HepG2 (cell line): ENCODE data around the gene KCNJ4. TPM values are rescaled to one million over a fixed set of nuclear protein-coding genes. Genes with fewer than 3 reads are reported as not detected.
A peak's percentile ranks its signal among the peaks of the same experiment; 100 is the strongest.

ENCODE experiments used
- ATAC-seq: fragments of 200-7000 bp; cut with Tn5 transposase; 3 replicates; pipeline ENCODE4 v1.9.1; 2020; ENCODE audit warnings: mild to moderate bottlenecking, moderate library complexity
- BruUV-seq: library from RNA; stranded (reverse); fragments of 400-500 nt; replicated peaks from 2 replicates; lab custom pipeline; 2021; lab: Mats Ljungman, UMichigan
- CTCF ChIA-PET: fragments of 300-600 bp; formaldehyde crosslinking; extraction: SDS; loops from one replicate; lab custom pipeline; 2021; ENCODE audit warnings: low total read pairs, inconsistent platforms, low intra/inter-chr PET ratio; lab: Yijun Ruan, JAX
- POLR2A ChIA-PET: fragments of 350-600 bp; sonication (Branson Sonifier 250); formaldehyde crosslinking; loops from one replicate; lab custom pipeline; 2020; ENCODE audit warnings: antibody characterized with exemption, inconsistent platforms; lab: Yijun Ruan, JAX
- DNase-seq: peaks from one replicate; pipeline ENCODE4 v3.0.0-alpha.2; 2015; ENCODE audit warnings: low spot score
- FAIRE-seq: peaks from 3 replicates; lab custom pipeline; 2011; peaks lifted over from hg19 to GRCh38; lab: Jason Lieb, UNC
- H2AFZ ChIP-seq: one replicate; pipeline ENCODE4 v1.6.1; 2011; ENCODE audit warnings: low read length, inconsistent platforms
- H3K27ac ChIP-seq: fragments of 300-600 bp; 3 replicates; pipeline ENCODE4 v1.8.0; 2011; ENCODE audit warnings: mixed run types, mild to moderate bottlenecking, mixed read lengths, low read length, inconsistent platforms; ENCODE audit not compliant: insufficient read depth; ENCODE audit errors: extremely low read length
- H3K27me3 ChIP-seq, 2 experiments: fragments of 200-600 bp in 1 of 2; 2 replicates in 1 of 2; 3 replicates in 1 of 2; pipeline versions ENCODE4 v1.6.0 to v1.8.0; 2011; ENCODE audit warnings: low read length in 2 of 2, mild to moderate bottlenecking in 2 of 2, moderate library complexity in 2 of 2, inconsistent platforms in 1 of 2; ENCODE audit not compliant: insufficient read depth in 2 of 2, control insufficient read depth in 1 of 2
- H3K36me3 ChIP-seq, 2 experiments: fragments of 200-600 bp in 1 of 2; replicated peaks in 1 of 2; 2 replicates in 1 of 2; 3 replicates in 1 of 2; pipeline versions ENCODE4 v1.5.1 to v1.8.0; 2011; ENCODE audit warnings: low read length in 2 of 2, inconsistent platforms in 1 of 2; ENCODE audit not compliant: insufficient read depth in 2 of 2, control insufficient read depth in 1 of 2
- H3K4me1 ChIP-seq: 2 replicates; pipeline ENCODE4 v1.5.1; 2012; ENCODE audit warnings: low read length, inconsistent platforms; ENCODE audit not compliant: insufficient read depth
- H3K4me2 ChIP-seq: 2 replicates; pipeline ENCODE4 v1.6.0; 2011; ENCODE audit warnings: low read depth, low read length, inconsistent platforms
- H3K4me3 ChIP-seq, 3 experiments: fragments of 200-600 bp in 1 of 3; sonication (generic), shearing (Covaris generic) in 1 of 3; replicated peaks in 1 of 3; 2 replicates each; pipeline ENCODE4 v1.5.1; 2011 to 2016; ENCODE audit warnings: low read length in 3 of 3, inconsistent platforms in 2 of 3, low read depth in 2 of 3, mild to moderate bottlenecking in 2 of 3, control low read depth in 1 of 3, mixed read lengths in 1 of 3; ENCODE audit not compliant: insufficient read depth in 1 of 3
- H3K79me2 ChIP-seq: one replicate; pipeline ENCODE4 v1.6.1; 2011; ENCODE audit warnings: low read length, inconsistent platforms; ENCODE audit not compliant: insufficient read depth
- H3K9ac ChIP-seq: 2 replicates; pipeline ENCODE4 v1.6.0; 2011; ENCODE audit warnings: mild to moderate bottlenecking, low read depth, low read length, inconsistent platforms; ENCODE audit not compliant: insufficient read depth
- H3K9me3 ChIP-seq: 2 replicates; pipeline ENCODE4 v1.5.1; 2012; ENCODE audit warnings: mild to moderate bottlenecking, low read length
- H4K20me1 ChIP-seq: 2 replicates; pipeline ENCODE4 v1.6.0; 2011; ENCODE audit warnings: inconsistent platforms, mild to moderate bottlenecking, low read length, moderate library complexity; ENCODE audit not compliant: insufficient read depth
- BHLHE40 ChIP-seq: IDR thresholded peaks from 2 replicates; pipeline ENCODE4 v1.6.1; 2011; ENCODE audit warnings: low read length, improper control_type of control experiment
- CEBPG ChIP-seq: IDR thresholded peaks from 2 replicates; pipeline ENCODE4 v1.6.1; 2016
- FLYWCH1 ChIP-seq: sonication (generic); formaldehyde crosslinking; IDR thresholded peaks from 2 replicates; pipeline ENCODE4 v1.8.1; 2023; ENCODE audit warnings: mild to moderate bottlenecking, missing genetic modification reagents
- GLI4 ChIP-seq: sonication (generic); formaldehyde crosslinking; IDR thresholded peaks from 2 replicates; pipeline ENCODE4 v1.5.1; 2020; ENCODE audit warnings: missing genetic modification reagents, mild to moderate bottlenecking, moderate library complexity, borderline replicate concordance
- GTF2F1 ChIP-seq: fragments of 150-350 bp; IDR thresholded peaks from 2 replicates; pipeline ENCODE4 v1.6.1; 2014; ENCODE audit warnings: low read length
- HCFC1 ChIP-seq: fragments of 150-350 bp; IDR thresholded peaks from 2 replicates; pipeline ENCODE4 v1.6.1; 2014; ENCODE audit warnings: low read depth, low read length
- HDAC1 ChIP-seq: sonication (generic); formaldehyde crosslinking; IDR thresholded peaks from 2 replicates; pipeline ENCODE4 v1.5.1; 2020; ENCODE audit warnings: mild to moderate bottlenecking, missing genetic modification reagents
- KDM5A ChIP-seq: fragments of 200-600 bp; sonication (generic); IDR thresholded peaks from 2 replicates; pipeline ENCODE4 v1.7.0; 2018; ENCODE audit warnings: antibody characterized with exemption, mild to moderate bottlenecking, low read length, borderline replicate concordance
- MYNN ChIP-seq: sonication (generic); formaldehyde crosslinking; IDR thresholded peaks from 2 replicates; pipeline ENCODE4 v1.4.0; 2020; ENCODE audit warnings: mild to moderate bottlenecking, low read depth, missing genetic modification reagents
- SP140L ChIP-seq: sonication (generic); formaldehyde crosslinking; IDR thresholded peaks from 2 replicates; pipeline ENCODE4 v1.4.0; 2020; ENCODE audit warnings: missing genetic modification reagents, borderline replicate concordance
- SRSF9 ChIP-seq: fragments of 200-400 bp; formaldehyde crosslinking; IDR thresholded peaks from 2 replicates; pipeline ENCODE4 v1.6.1; 2018; ENCODE audit warnings: borderline replicate concordance, mild to moderate bottlenecking, low read depth, low read length; ENCODE audit not compliant: insufficient read depth, poor library complexity, severe bottlenecking
- ZMYM3 ChIP-seq: sonication (generic); formaldehyde crosslinking; IDR thresholded peaks from 2 replicates; pipeline ENCODE4 v1.5.1; 2020; ENCODE audit warnings: mild to moderate bottlenecking, missing genetic modification reagents
- ZNF225 ChIP-seq: sonication (generic); formaldehyde crosslinking; IDR thresholded peaks from 2 replicates; pipeline ENCODE4 v1.4.0; 2020; ENCODE audit warnings: mild to moderate bottlenecking, missing genetic modification reagents
- ZNF382 ChIP-seq: sonication (generic); formaldehyde crosslinking; IDR thresholded peaks from 2 replicates; pipeline ENCODE4 v1.5.0; 2020; ENCODE audit warnings: missing genetic modification reagents, mild to moderate bottlenecking, borderline replicate concordance
- ZNF629 ChIP-seq: sonication (generic); formaldehyde crosslinking; conservative IDR thresholded peaks from 2 replicates; pipeline ENCODE4 v1.5.0; 2020; ENCODE audit warnings: missing genetic modification reagents
- WGBS: methylation state at CpG from one replicate; pipeline ENCODE4 v1.1.6; 2017; ENCODE audit warnings: low lambda C conversion rate; 5-methylcytosine and 5-hydroxymethylcytosine counted together
- in situ Hi-C: cut with HindIII; loops from 2 replicates; pipeline ENCODE4 v1.10.0; 2017; ENCODE audit warnings: low pct_unique_long_range_greater_than_20kb; ENCODE audit not compliant: extremely low pct_ligation_motif_present
- intact Hi-C: fragments of 100-400 bp; cut with micrococcal nuclease; formaldehyde crosslinking; loops from one replicate; pipeline ENCODE4 v1.10.0; 2022; ENCODE audit not compliant: unreplicated experiment
- polyA plus RNA-seq, 8 experiments: library from polyadenylated mRNA; depleted of rRNA in 3 of 8; stranded (reverse) in 7 of 8; unstranded in 1 of 8; fragments of >200 nt; fragmentation: Illumina TruSeq in 4 of 8; extraction: Trizol in 4 of 8; gene quantifications; 2 replicates each; pipeline versions ENCODE4 v1.2.1 to v1.2.3, GENCODE V29; 2011 to 2016; ENCODE audit warnings: low read depth in 4 of 8, missing spikeins in 1 of 8, mixed read lengths in 1 of 8; ENCODE audit not compliant: insufficient read depth in 1 of 8
- total RNA-seq, 5 experiments: library from RNA; depleted of rRNA; stranded (reverse); fragments of >200 nt; fragmentation: Illumina TruSeq; extraction: Trizol; gene quantifications; 2 replicates each; pipeline ENCODE4 v1.2.3, GENCODE V29; 2016; ENCODE audit warnings: low read depth in 1 of 5
- TF ChIP-seq, protein P1 (sequence below): sonication (generic); formaldehyde crosslinking; conservative IDR thresholded peaks from 2 replicates; pipeline ENCODE4 v1.8.0; 2022; ENCODE audit warnings: missing genetic modification reagents
- TF ChIP-seq, protein P2 (sequence below): sonication (generic); formaldehyde crosslinking; IDR thresholded peaks from 2 replicates; pipeline ENCODE4 v1.8.0; 2022; ENCODE audit warnings: mild to moderate bottlenecking, missing genetic modification reagents, moderate library complexity
- TF ChIP-seq, protein P3 (sequence below): sonication (generic); formaldehyde crosslinking; IDR thresholded peaks from 2 replicates; pipeline ENCODE4 v1.5.0; 2020; ENCODE audit warnings: mild to moderate bottlenecking, missing genetic modification reagents

KCNJ4 gene
- total and polyA plus RNA-seq, 2 of the 13 experiments (the other 11 are each of a cell fraction or from before 2014, with no cell fraction given), result not detected

DNA sequence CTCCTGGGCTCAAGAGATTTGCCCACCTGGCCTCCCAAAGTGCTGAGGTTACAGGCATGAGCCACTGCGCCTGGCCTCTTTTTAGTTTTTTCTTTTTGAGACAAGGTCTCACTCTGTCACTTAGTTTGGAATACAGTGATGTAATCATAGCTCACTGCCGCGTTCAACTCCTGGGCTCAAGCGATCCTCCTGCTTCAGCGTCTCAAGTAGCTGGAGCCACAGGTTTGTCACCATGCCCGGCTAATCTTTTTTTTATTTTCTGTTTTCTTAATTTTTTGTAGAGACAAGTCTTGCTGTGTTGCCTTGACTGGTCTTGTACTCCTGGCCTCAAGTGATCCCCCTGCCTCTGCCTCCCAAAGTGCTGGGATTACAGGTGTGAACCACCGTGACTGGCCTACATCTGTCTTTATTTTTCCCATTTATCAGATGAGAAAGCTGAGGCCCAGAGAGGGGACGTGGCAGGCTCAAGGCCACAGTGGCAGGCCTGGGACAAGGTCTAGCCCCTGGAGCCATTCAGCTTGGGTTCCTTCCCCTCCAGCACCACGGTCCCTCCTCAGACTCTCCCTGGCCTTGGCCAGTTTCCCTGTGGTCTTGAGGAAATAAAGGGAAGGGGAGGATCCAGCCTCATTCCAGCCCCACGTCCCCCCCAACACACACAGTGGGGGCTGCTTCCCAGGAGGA lies 10.1 kb upstream of the KCNJ4 start:
- Histone ChIP-seq H3K9ac (no peak overlapping the region), H3K4me2 (peak overlapping the region; percentile 11; the same call in 1 of the 2 replicates), H3K27me3 (peaks cover 0 to 27% of the 10 kb centered on the region in 2 experiments; a peak in 3 of 5 replicates), H3K27ac (no peak overlapping the region), H2AFZ (no peak overlapping the region), H3K4me1 (peaks cover 81% of the 10 kb centered on the region), H3K4me3 (no peak overlapping the region), H4K20me1 (no peaks in the 10 kb centered on the region), H3K36me3 (no peaks in the 10 kb centered on the region), H3K79me2 (no peaks in the 10 kb centered on the region), H3K9me3 (no peaks in the 10 kb centered on the region)
- no TSS peak for BruUV-seq
- CTCF ChIA-PET, result no interaction called here
- DNase-seq, result no peak
- POLR2A ChIA-PET, result no interaction called here
- intact Hi-C loops, result loop anchor here (5.0 kb wide), 1 partner anchor 42 kb away; the partner anchor contains the start of gene DDX17
- FAIRE-seq, result no peak
- 41% methylated on average over 10 of the region's 10 CpGs for WGBS
- in situ Hi-C loops, result no loop called here
- ATAC-seq, result no peak
- TF ChIP-seq, protein P1, sequence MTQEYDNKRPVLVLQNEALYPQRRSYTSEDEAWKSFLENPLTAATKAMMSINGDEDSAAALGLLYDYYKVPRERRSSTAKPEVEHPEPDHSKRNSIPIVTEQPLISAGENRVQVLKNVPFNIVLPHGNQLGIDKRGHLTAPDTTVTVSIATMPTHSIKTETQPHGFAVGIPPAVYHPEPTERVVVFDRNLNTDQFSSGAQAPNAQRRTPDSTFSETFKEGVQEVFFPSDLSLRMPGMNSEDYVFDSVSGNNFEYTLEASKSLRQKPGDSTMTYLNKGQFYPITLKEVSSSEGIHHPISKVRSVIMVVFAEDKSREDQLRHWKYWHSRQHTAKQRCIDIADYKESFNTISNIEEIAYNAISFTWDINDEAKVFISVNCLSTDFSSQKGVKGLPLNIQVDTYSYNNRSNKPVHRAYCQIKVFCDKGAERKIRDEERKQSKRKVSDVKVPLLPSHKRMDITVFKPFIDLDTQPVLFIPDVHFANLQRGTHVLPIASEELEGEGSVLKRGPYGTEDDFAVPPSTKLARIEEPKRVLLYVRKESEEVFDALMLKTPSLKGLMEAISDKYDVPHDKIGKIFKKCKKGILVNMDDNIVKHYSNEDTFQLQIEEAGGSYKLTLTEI, result no peak
- TF ChIP-seq SRSF9 (no peak), GLI4 (CRISPR knock-in tag) (0 out of 2 replicates have a peak, but pooled peaks have one; percentile 19), CEBPG (CRISPR knock-in tag) (no peak), ZMYM3 (peak; percentile 85), SP140L (CRISPR knock-in tag) (no peak), GTF2F1 (no peak), HDAC1 (0 out of 2 replicates have a peak, but pooled peaks have one; percentile 11), BHLHE40 (no peak), ZNF629 (CRISPR knock-in tag) (peak; percentile 96), HCFC1 (no peak), ZNF382 (CRISPR knock-in tag) (no peak), MYNN (CRISPR knock-in tag) (no peak), ZNF225 (CRISPR knock-in tag) (no peak), FLYWCH1 (CRISPR knock-in tag) (no peak), KDM5A (no peak)
- TF ChIP-seq, protein P2, sequence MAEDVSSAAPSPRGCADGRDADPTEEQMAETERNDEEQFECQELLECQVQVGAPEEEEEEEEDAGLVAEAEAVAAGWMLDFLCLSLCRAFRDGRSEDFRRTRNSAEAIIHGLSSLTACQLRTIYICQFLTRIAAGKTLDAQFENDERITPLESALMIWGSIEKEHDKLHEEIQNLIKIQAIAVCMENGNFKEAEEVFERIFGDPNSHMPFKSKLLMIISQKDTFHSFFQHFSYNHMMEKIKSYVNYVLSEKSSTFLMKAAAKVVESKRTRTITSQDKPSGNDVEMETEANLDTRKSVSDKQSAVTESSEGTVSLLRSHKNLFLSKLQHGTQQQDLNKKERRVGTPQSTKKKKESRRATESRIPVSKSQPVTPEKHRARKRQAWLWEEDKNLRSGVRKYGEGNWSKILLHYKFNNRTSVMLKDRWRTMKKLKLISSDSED, result no peak
- TF ChIP-seq, protein P3, sequence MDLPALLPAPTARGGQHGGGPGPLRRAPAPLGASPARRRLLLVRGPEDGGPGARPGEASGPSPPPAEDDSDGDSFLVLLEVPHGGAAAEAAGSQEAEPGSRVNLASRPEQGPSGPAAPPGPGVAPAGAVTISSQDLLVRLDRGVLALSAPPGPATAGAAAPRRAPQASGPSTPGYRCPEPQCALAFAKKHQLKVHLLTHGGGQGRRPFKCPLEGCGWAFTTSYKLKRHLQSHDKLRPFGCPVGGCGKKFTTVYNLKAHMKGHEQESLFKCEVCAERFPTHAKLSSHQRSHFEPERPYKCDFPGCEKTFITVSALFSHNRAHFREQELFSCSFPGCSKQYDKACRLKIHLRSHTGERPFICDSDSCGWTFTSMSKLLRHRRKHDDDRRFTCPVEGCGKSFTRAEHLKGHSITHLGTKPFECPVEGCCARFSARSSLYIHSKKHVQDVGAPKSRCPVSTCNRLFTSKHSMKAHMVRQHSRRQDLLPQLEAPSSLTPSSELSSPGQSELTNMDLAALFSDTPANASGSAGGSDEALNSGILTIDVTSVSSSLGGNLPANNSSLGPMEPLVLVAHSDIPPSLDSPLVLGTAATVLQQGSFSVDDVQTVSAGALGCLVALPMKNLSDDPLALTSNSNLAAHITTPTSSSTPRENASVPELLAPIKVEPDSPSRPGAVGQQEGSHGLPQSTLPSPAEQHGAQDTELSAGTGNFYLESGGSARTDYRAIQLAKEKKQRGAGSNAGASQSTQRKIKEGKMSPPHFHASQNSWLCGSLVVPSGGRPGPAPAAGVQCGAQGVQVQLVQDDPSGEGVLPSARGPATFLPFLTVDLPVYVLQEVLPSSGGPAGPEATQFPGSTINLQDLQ (CRISPR knock-in tag), result no peak
